H1 (cell line): Measurements from ENCODE around the gene TMEM185B. TPM values are rescaled to one million over a fixed set of nuclear protein-coding genes. Genes with fewer than 3 reads are reported as not detected.

Experiments
- CTCF ChIA-PET: fragments of 300-600 bp; sonication (Branson Sonifier 250); formaldehyde crosslinking; loops from one replicate; lab custom pipeline; 2021; ENCODE audit not compliant: partially characterized antibody; lab: Charles Lee
- POLR2A ChIA-PET: fragments of 300-600 bp; sonication (Branson Sonifier 250); formaldehyde crosslinking; loops from one replicate; lab custom pipeline; 2021; ENCODE audit warnings: inconsistent platforms; ENCODE audit not compliant: partially characterized antibody; lab: Charles Lee
- DNase-seq, 2 experiments: peaks; one replicate each; pipeline versions ENCODE4 v3.0.0 to v3.0.0-alpha.2; 2010 to 2022; ENCODE audit warnings: low spot score in 2 of 2, low read depth in 1 of 2, mixed read lengths in 1 of 2
- FAIRE-seq: peaks from 2 replicates; lab custom pipeline; 2011; peaks lifted over from hg19 to GRCh38; lab: Jason Lieb, UNC
- H2AFZ ChIP-seq: 2 replicates; pipeline ENCODE4 v1.8.1; 2012; ENCODE audit warnings: low read length, inconsistent platforms
- H2AK5ac ChIP-seq: 2 replicates; pipeline ENCODE4 v1.6.1; 2013; ENCODE audit warnings: low read depth, low read length
- H2BK120ac ChIP-seq: replicated peaks from 2 replicates; pipeline ENCODE3; 2013; ENCODE audit warnings: low read depth, low read length, inconsistent platforms
- H2BK12ac ChIP-seq: 2 replicates; pipeline ENCODE4 v1.6.1; 2013; ENCODE audit warnings: low read depth, low read length
- H2BK15ac ChIP-seq: 2 replicates; pipeline ENCODE4 v1.6.1; 2013; ENCODE audit warnings: low read length
- H2BK20ac ChIP-seq: 2 replicates; pipeline ENCODE4 v1.6.1; 2013; ENCODE audit warnings: low read length
- H2BK5ac ChIP-seq: 2 replicates; pipeline ENCODE4 v1.6.1; 2013; ENCODE audit warnings: low read depth, low read length
- H3K14ac ChIP-seq: 2 replicates; pipeline ENCODE4 v1.6.1; 2013; ENCODE audit warnings: inconsistent platforms; ENCODE audit not compliant: insufficient read length
- H3K18ac ChIP-seq: 2 replicates; pipeline ENCODE4 v1.6.1; 2013; ENCODE audit warnings: low read length; ENCODE audit errors: extremely low read depth
- H3K23ac ChIP-seq: 2 replicates; pipeline ENCODE4 v1.6.1; 2013; ENCODE audit warnings: inconsistent platforms; ENCODE audit not compliant: insufficient read length
- H3K23me2 ChIP-seq: 2 replicates; pipeline ENCODE4 v1.6.1; 2013; ENCODE audit warnings: low read depth, low read length
- H3K27ac ChIP-seq: 2 replicates; pipeline ENCODE4 v1.6.1; 2011; ENCODE audit warnings: low read depth, low read length, inconsistent platforms
- H3K27me3 ChIP-seq, 4 experiments: replicated peaks in 1 of 4; 1 replicate in 1 of 4; 2 replicates in 3 of 4; pipeline versions ENCODE4 v1.6.1 to v1.8.1; 2011 to 2013; ENCODE audit warnings: low read length in 3 of 4, mild to moderate bottlenecking in 3 of 4, inconsistent platforms in 2 of 4, mixed read lengths in 2 of 4, moderate library complexity in 1 of 4; ENCODE audit not compliant: control insufficient read depth in 3 of 4, insufficient read depth in 3 of 4; ENCODE audit errors: extremely low read depth in 1 of 4
- H3K36me3 ChIP-seq, 4 experiments: 2 replicates each; pipeline versions ENCODE4 v1.6.1 to v1.8.1; 2011 to 2013; ENCODE audit warnings: mild to moderate bottlenecking in 4 of 4, low read length in 3 of 4, moderate library complexity in 2 of 4, control low read depth in 1 of 4, inconsistent platforms in 1 of 4; ENCODE audit not compliant: insufficient read depth in 4 of 4, control insufficient read depth in 2 of 4
- H3K4ac ChIP-seq: replicated peaks from 2 replicates; pipeline ENCODE3; 2013; ENCODE audit warnings: low read length, low read depth, mixed read lengths, inconsistent platforms; ENCODE audit not compliant: insufficient read length
- H3K4me1 ChIP-seq, 4 experiments: replicated peaks in 1 of 4; 1 replicate in 1 of 4; 2 replicates in 3 of 4; pipeline versions ENCODE4 v1.6.1 to v1.8.1; 2011 to 2013; ENCODE audit warnings: low read length in 3 of 4, inconsistent platforms in 2 of 4, mixed read lengths in 1 of 4; ENCODE audit not compliant: insufficient read depth in 4 of 4, control insufficient read depth in 3 of 4
- H3K4me2 ChIP-seq, 2 experiments: 2 replicates each; pipeline versions ENCODE4 v1.6.1 to v1.8.1; 2011 to 2013; ENCODE audit warnings: low read depth in 2 of 2, low read length in 2 of 2, control low read depth in 1 of 2, inconsistent platforms in 1 of 2, mild to moderate bottlenecking in 1 of 2; ENCODE audit not compliant: insufficient read depth in 1 of 2
- H3K4me3 ChIP-seq, 4 experiments: fragments of 200-600, 300-600 bp in 1 of 4; sonication (generic), shearing (Covaris generic), sonication (Bioruptor Twin) in 1 of 4; 2 replicates each; pipeline versions ENCODE4 v1.5.1 to v1.8.1; 2011 to 2016; ENCODE audit warnings: low read length in 4 of 4, low read depth in 3 of 4, control low read depth in 2 of 4, inconsistent platforms in 2 of 4, mild to moderate bottlenecking in 2 of 4, mixed read lengths in 1 of 4, moderate library complexity in 1 of 4; ENCODE audit not compliant: insufficient read depth in 2 of 4; ENCODE audit errors: extremely low read depth in 1 of 4
- H3K56ac ChIP-seq: replicated peaks from 2 replicates; pipeline ENCODE3; 2013; ENCODE audit warnings: low read depth, mild to moderate bottlenecking, mixed read lengths, low read length, inconsistent platforms; ENCODE audit not compliant: insufficient read length
- H3K79me1 ChIP-seq: 2 replicates; pipeline ENCODE4 v1.6.1; 2013; ENCODE audit warnings: low read depth, low read length, control low read depth
- H3K79me2 ChIP-seq, 2 experiments: 2 replicates each; pipeline versions ENCODE4 v1.6.1 to v1.8.1; 2012 to 2013; ENCODE audit warnings: low read length in 2 of 2, mild to moderate bottlenecking in 2 of 2, inconsistent platforms in 1 of 2; ENCODE audit not compliant: insufficient read depth in 2 of 2, control insufficient read depth in 1 of 2
- H3K9ac ChIP-seq, 4 experiments: replicated peaks in 1 of 4; 1 replicate in 1 of 4; 2 replicates in 3 of 4; pipeline versions ENCODE4 v1.6.1 to v1.8.1; 2011 to 2013; ENCODE audit warnings: low read depth in 3 of 4, low read length in 3 of 4, control low read depth in 2 of 4, mild to moderate bottlenecking in 2 of 4, moderate library complexity in 2 of 4, inconsistent platforms in 1 of 4; ENCODE audit errors: extremely low read depth in 1 of 4
- H3K9me3 ChIP-seq, 2 experiments: 2 replicates each; pipeline versions ENCODE4 v1.6.1 to v1.8.1; 2012 to 2013; ENCODE audit warnings: mild to moderate bottlenecking in 2 of 2, moderate library complexity in 2 of 2, control low read depth in 1 of 2, inconsistent platforms in 1 of 2, low read depth in 1 of 2, low read length in 1 of 2, mixed read lengths in 1 of 2; ENCODE audit not compliant: insufficient read depth in 2 of 2
- H4K20me1 ChIP-seq, 2 experiments: replicated peaks in 1 of 2; 2 replicates each; pipeline versions ENCODE3 to v1.8.1; 2011 to 2013; ENCODE audit warnings: inconsistent platforms in 2 of 2, low read length in 2 of 2, mild to moderate bottlenecking in 1 of 2; ENCODE audit not compliant: insufficient read depth in 2 of 2, control insufficient read depth in 1 of 2
- H4K5ac ChIP-seq: 2 replicates; pipeline ENCODE4 v1.6.1; 2013; ENCODE audit warnings: low read length, low read depth, mixed read lengths, inconsistent platforms; ENCODE audit not compliant: insufficient read length
- H4K8ac ChIP-seq: 2 replicates; pipeline ENCODE4 v1.8.0; 2013; ENCODE audit warnings: mild to moderate bottlenecking, moderate library complexity, low read length, inconsistent platforms; ENCODE audit not compliant: insufficient read depth; ENCODE audit errors: extremely low read depth
- H4K91ac ChIP-seq: replicated peaks from 2 replicates; pipeline ENCODE3; 2013; ENCODE audit warnings: low read length, mixed read lengths, inconsistent platforms; ENCODE audit not compliant: insufficient read length
- CEBPB ChIP-seq: IDR thresholded peaks from 2 replicates; pipeline ENCODE4 v1.6.1; 2012; ENCODE audit warnings: low read depth, low read length
- JUND ChIP-seq: IDR thresholded peaks from 2 replicates; pipeline ENCODE4 v1.6.1; 2011; ENCODE audit warnings: mild to moderate bottlenecking, improper control_type of control experiment, low read length
- WGBS, 2 experiments: shearing (Covaris generic) in 1 of 2; methylation state at CpG; one replicate each; pipeline versions ENCODE4 v1.1.6 to v1.1.7; 2013 to 2015; ENCODE audit warnings: low lambda C conversion rate in 2 of 2, mixed read lengths in 2 of 2, inconsistent platforms in 1 of 2, low coverage in 1 of 2, missing lambda C conversion rate in 1 of 2; ENCODE audit not compliant: insufficient replicate concordance in 2 of 2, insufficient coverage in 1 of 2, insufficient read length in 1 of 2; ENCODE audit errors: extremely low coverage in 1 of 2, missing lambda C conversion rate in 1 of 2; 5-methylcytosine and 5-hydroxymethylcytosine counted together
- polyA plus RNA-seq, 7 experiments: library from polyadenylated mRNA; depleted of rRNA in 3 of 7; stranded (reverse) in 5 of 7; unstranded in 2 of 7; fragments of >200 nt in 5 of 7; fragments of 200-250 nt in 2 of 7; gene quantifications; 1 replicate in 5 of 7; 2 replicates in 1 of 7; 4 replicates in 1 of 7; pipeline versions ENCODE4 v1.2.1 to v1.2.3, GENCODE V29; 2011 to 2013; ENCODE audit warnings: missing spikeins in 2 of 7, mixed read lengths in 2 of 7
- total RNA-seq: library from RNA; stranded (reverse); fragmentation: NEBNext Ultra II Directional; extraction: Animal tissue kit (Norgen Biotek cat#: 25700); gene quantifications from 2 replicates; pipeline ENCODE4 v1.2.1, GENCODE V29; 2021

TMEM185B gene
- total and polyA plus RNA-seq, 2 of the 8 experiments (the other 6 are each of a cell fraction or from before 2014, with no cell fraction given) = 13.5 to 14.0 TPM

GRCh38 chr2:120189189-120189588 is 34.0 kb downstream of the TMEM185B start:
- no peak overlapping the region for H2AK5ac ChIP-seq
- H3K23ac ChIP-seq = no peak overlapping the region
- H3K4me2 ChIP-seq = no peak overlapping the region
- no peak overlapping the region for H3K27ac ChIP-seq
- H4K8ac ChIP-seq = no peak overlapping the region
- no peak overlapping the region for H3K9ac ChIP-seq
- ChIA-PET POLR2A (no interaction called here), CTCF (interaction anchor here (0.7 to 0.8 kb wide), 2 partner anchors 13 to 502 kb away, joined by 3 read pairs; no protein-coding TSS in a partner anchor)
- H3K79me2 ChIP-seq = no peaks in the 10 kb centered on the region
- H4K91ac ChIP-seq = no peak overlapping the region
- no peaks in the 10 kb centered on the region for H3K27me3 ChIP-seq
- H3K18ac ChIP-seq = no peak overlapping the region
- H3K23me2 ChIP-seq = no peaks in the 10 kb centered on the region
- no peak overlapping the region for H3K4ac ChIP-seq
- no peak overlapping the region for H3K14ac ChIP-seq
- no peaks in the 10 kb centered on the region for H4K20me1 ChIP-seq
- no peak overlapping the region for H2BK5ac ChIP-seq
- no peak overlapping the region for H2BK120ac ChIP-seq
- WGBS, 2 experiments = 53% methylated on average over 1 of the region's 1 CpG; no CpG with 5 or more reads in 1 of the 2 experiments
- FAIRE-seq (no peak), DNase-seq (no peak)
- H3K4me1 ChIP-seq = no peaks in the 10 kb centered on the region
- H2BK15ac ChIP-seq = no peak overlapping the region
- TF ChIP-seq JUND (no peak), CEBPB (no peak)
- H3K9me3 ChIP-seq = peaks cover 4 to 5% of the 10 kb centered on the region in 2 experiments; a peak in 3 of 4 replicates
- H3K36me3 ChIP-seq = no peaks in the 10 kb centered on the region
- no peak overlapping the region for H2BK12ac ChIP-seq
- no peak overlapping the region for H2AFZ ChIP-seq
- no peak overlapping the region for H3K56ac ChIP-seq
- no peak overlapping the region for H2BK20ac ChIP-seq
- no peak overlapping the region for H3K4me3 ChIP-seq
- H4K5ac ChIP-seq = no peak overlapping the region
- H3K79me1 ChIP-seq = no peaks in the 10 kb centered on the region
